Uterus (tissue), 2 donors: ENCODE results near the gene ABI2.

Experiments used
- POLR2A ChIP-seq, 2 donors: fragments of 450-650 bp; IDR thresholded peaks; one replicate each; pipeline ENCODE4 v1.6.1; 2016; ENCODE audit warnings: antibody characterized with exemption in 2 of 2, mild to moderate bottlenecking in 1 of 2, moderate library complexity in 1 of 2
- TF ChIP-seq, protein P1 (sequence below), 4 experiments: fragments of 200-600 bp in 2 of 4; fragments of 450-650 bp in 2 of 4; sonication (generic) in 2 of 4; IDR thresholded peaks; one replicate each; pipeline ENCODE4 v1.5.1; 2016 to 2019; ENCODE audit warnings: antibody characterized with exemption in 4 of 4, mild to moderate bottlenecking in 2 of 4, moderate library complexity in 1 of 4

DNA sequence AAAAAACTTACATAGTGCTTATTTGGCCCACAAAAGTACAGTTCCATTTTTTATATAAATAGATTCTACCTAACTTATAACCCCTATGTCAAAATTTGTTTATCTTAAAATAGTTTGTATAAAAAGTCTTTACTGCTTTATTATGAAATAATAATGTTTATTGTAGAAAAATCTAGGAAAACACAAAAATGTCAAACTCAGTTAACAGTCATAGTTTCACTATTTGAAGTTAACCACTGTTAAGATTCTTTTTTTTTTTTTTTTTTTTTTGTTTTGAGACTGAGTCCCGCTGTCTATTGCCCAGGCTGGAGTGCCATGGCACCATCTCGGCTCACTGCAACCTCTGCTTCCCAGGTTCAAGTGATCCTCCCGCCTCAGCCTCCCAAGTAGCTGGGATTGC lies 26.5 kb upstream of the ABI2 start:
- TF ChIP-seq, protein P1, sequence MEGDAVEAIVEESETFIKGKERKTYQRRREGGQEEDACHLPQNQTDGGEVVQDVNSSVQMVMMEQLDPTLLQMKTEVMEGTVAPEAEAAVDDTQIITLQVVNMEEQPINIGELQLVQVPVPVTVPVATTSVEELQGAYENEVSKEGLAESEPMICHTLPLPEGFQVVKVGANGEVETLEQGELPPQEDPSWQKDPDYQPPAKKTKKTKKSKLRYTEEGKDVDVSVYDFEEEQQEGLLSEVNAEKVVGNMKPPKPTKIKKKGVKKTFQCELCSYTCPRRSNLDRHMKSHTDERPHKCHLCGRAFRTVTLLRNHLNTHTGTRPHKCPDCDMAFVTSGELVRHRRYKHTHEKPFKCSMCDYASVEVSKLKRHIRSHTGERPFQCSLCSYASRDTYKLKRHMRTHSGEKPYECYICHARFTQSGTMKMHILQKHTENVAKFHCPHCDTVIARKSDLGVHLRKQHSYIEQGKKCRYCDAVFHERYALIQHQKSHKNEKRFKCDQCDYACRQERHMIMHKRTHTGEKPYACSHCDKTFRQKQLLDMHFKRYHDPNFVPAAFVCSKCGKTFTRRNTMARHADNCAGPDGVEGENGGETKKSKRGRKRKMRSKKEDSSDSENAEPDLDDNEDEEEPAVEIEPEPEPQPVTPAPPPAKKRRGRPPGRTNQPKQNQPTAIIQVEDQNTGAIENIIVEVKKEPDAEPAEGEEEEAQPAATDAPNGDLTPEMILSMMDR (IDR thresholded peaks at IDR 0.05), result no peak
- no peak for TF ChIP-seq POLR2A (IDR thresholded peaks at IDR 0.05)
